Pancreas (tissue), 10 donors: ENCODE results near the gene KRT32. TPM values are rescaled to one million over a fixed set of nuclear protein-coding genes. Genes with fewer than 3 reads are reported as not detected.

ENCODE experiments used
- ATAC-seq, 4 donors: fragments of 200-7000 bp; cut with Tn5 transposase; one replicate each; pipeline versions ENCODE4 v1.8.0 to v1.9.1; 2020; ENCODE audit warnings: mild to moderate bottlenecking in 4 of 4, moderate library complexity in 4 of 4
- DNase-seq, 6 donors: peaks; one replicate each; pipeline ENCODE4 v3.0.0-alpha.2; 2020
- FAIRE-seq: peaks from 2 replicates; lab custom pipeline; 2012; peaks lifted over from hg19 to GRCh38; lab: Jason Lieb, UNC
- H3K27ac ChIP-seq, 4 donors: fragments of 200-600 bp; sonication (generic); 1 replicate in 3 of 4; 2 replicates in 1 of 4; pipeline versions ENCODE4 v1.5.0 to v1.8.0; 2020
- H3K27me3 ChIP-seq, 4 donors: fragments of 200-600 bp; one replicate each; pipeline ENCODE4 v1.8.0; 2021
- H3K36me3 ChIP-seq, 3 donors: fragments of 200-600 bp; sonication (generic) in 1 of 3; one replicate each; pipeline versions ENCODE4 v1.5.0 to v1.8.0; 2020 to 2021
- H3K4me1 ChIP-seq, 3 donors: fragments of 200-600 bp; one replicate each; pipeline ENCODE4 v1.8.0; 2021
- H3K4me3 ChIP-seq, 4 donors: fragments of 200-600 bp; sonication (generic) in 2 of 4; one replicate each; pipeline versions ENCODE4 v1.5.0 to v1.8.0; 2020 to 2021
- H3K9me3 ChIP-seq, 4 donors: fragments of 200-600 bp; one replicate each; pipeline ENCODE4 v1.8.0; 2021
- CTCF ChIP-seq, 4 donors: fragments of 200-600 bp; sonication (generic) in 3 of 4; IDR thresholded peaks; one replicate each; pipeline versions ENCODE4 v1.5.0 to v1.8.0; 2021; ENCODE audit warnings: antibody characterized with exemption in 4 of 4
- WGBS, 2 donors: extraction: QIAGEN DNeasy Blood & Tissue Kit; methylation state at CpG; one replicate each; pipeline ENCODE4 v1.1.7; 2013; 5-methylcytosine and 5-hydroxymethylcytosine counted together
- intact Hi-C, 3 donors: fragments of 100-400 bp; cut with DNase I; formaldehyde crosslinking; loops; one replicate each; pipeline versions ENCODE4 v1.11.1 to v1.14.2; 2022
- polyA plus RNA-seq, 2 donors: library from polyadenylated mRNA; stranded (reverse); fragments of 200-250 nt; gene quantifications; one replicate each; pipeline ENCODE4 v1.2.3, GENCODE V29; 2013
- total RNA-seq, 6 donors: library from RNA; stranded (reverse); fragmentation: NEBNext Ultra II Directional in 4 of 6; extraction: Animal tissue kit (Norgen Biotek cat#: 25700) in 4 of 6; gene quantifications; one replicate each; pipeline versions ENCODE4 v1.2.1 to v1.2.4, GENCODE V29; 2021 to 2023
- donor health status: healthy with polysubstance abuse.
- donor health status: DM: no; HTN: no; CAD: no; lungs with moderate emphysema.
- donor health status: DM: no; HTN: no; CAD: no.
- donor health status: control.
- donor health status: control.
- donor health status: Bipolar disorder and iron deficiency.
- donor health status: DM: yes; HTN: yes; CAD: no.
- donor health status: DM: no; HTN: no; CAD: no.
- donor health status: DM: no; HTN: no; CAD: no.
- donor health status: DM: yes; HTN: yes; CAD: no.

Gene KRT32
- total and polyA plus RNA-seq, 8 donors, result 0.05 TPM; not detected in 7

DNA sequence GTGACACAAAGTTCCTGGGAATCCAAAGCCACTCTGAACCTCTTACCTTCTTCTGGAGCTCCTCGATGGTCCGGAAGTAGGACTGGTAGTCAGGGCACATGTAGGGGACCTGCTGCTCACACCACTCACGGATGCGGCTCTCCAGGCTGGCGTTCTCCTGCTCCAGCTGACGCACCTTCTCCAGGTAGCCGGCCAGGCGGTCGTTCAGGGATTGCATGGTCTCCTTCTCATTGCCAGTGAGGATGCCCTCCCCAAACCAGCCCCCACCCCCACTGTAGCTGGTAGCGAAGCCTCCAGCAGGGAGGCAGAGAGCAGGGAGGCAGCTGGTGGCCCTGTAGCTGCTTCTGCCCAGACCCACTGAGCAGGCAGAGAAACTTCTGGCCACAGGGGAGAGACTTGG, 13.4 kb upstream of the KRT32 start:
- Histone ChIP-seq H3K36me3 (no peaks in the 10 kb centered on the region), H3K4me1 (no peaks in the 10 kb centered on the region), H3K27me3 (no peaks in the 10 kb centered on the region), H3K9me3 (no peaks in the 10 kb centered on the region), H3K27ac (no peak overlapping the region), H3K4me3 (no peak overlapping the region)
- 86 to 94% methylated on average over 10 of the region's 10 CpGs for WGBS, 2 donors
- FAIRE-seq (no peak), ATAC-seq (no peak), DNase-seq (no peak)
- intact Hi-C loops, result no loop called here
- no peak for TF ChIP-seq CTCF (IDR thresholded peaks at IDR 0.05)

DNA sequence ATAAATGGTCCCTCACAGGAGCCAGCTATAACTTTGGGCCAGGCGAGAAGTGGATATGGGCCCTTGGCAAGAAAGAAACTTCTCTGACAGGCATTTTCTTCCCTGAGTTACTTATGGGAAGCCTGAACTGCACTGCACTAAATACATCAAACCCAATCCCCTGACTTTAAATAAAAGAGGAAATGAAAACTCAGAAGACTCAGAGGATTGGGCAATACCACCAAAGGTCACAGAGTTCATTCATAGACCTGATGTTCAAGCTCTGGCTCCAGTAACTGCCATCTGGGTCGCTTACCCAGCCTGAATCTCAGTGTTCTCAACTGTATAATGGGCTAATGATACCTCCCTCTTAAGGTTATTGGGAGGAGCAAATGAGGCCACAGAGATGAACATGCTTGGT, 12.9 kb upstream of the KRT32 start:
- TF ChIP-seq CTCF (IDR thresholded peaks at IDR 0.05), result no peak
- ATAC-seq (no peak), DNase-seq (no peak), FAIRE-seq (no peak)
- no peaks in the 10 kb centered on the region for H3K9me3 ChIP-seq
- no peak overlapping the region for H3K27ac ChIP-seq
- H3K36me3 ChIP-seq, result no peaks in the 10 kb centered on the region
- no peaks in the 10 kb centered on the region for H3K27me3 ChIP-seq
- intact Hi-C loops, result no loop called here
- 47 to 65% methylated on average over 2 of the region's 2 CpGs for WGBS, 2 donors
- no peak overlapping the region for H3K4me3 ChIP-seq
- H3K4me1 ChIP-seq, result no peaks in the 10 kb centered on the region

GRCh38 chr17:41478237-41478636, 11.1 kb upstream of the KRT32 start:
- no peak overlapping the region for H3K27ac ChIP-seq
- DNase-seq (no peak), ATAC-seq (no peak), FAIRE-seq (no peak)
- H3K9me3 ChIP-seq, result no peaks in the 10 kb centered on the region
- TF ChIP-seq CTCF (IDR thresholded peaks at IDR 0.05), result no peak
- H3K27me3 ChIP-seq, result no peaks in the 10 kb centered on the region
- no peaks in the 10 kb centered on the region for H3K4me1 ChIP-seq
- H3K4me3 ChIP-seq, result no peak overlapping the region
- 76 to 83% methylated on average over 8 of the region's 8 CpGs for WGBS, 2 donors
- intact Hi-C loops, result no loop called here
- H3K36me3 ChIP-seq, result no peaks in the 10 kb centered on the region

DNA sequence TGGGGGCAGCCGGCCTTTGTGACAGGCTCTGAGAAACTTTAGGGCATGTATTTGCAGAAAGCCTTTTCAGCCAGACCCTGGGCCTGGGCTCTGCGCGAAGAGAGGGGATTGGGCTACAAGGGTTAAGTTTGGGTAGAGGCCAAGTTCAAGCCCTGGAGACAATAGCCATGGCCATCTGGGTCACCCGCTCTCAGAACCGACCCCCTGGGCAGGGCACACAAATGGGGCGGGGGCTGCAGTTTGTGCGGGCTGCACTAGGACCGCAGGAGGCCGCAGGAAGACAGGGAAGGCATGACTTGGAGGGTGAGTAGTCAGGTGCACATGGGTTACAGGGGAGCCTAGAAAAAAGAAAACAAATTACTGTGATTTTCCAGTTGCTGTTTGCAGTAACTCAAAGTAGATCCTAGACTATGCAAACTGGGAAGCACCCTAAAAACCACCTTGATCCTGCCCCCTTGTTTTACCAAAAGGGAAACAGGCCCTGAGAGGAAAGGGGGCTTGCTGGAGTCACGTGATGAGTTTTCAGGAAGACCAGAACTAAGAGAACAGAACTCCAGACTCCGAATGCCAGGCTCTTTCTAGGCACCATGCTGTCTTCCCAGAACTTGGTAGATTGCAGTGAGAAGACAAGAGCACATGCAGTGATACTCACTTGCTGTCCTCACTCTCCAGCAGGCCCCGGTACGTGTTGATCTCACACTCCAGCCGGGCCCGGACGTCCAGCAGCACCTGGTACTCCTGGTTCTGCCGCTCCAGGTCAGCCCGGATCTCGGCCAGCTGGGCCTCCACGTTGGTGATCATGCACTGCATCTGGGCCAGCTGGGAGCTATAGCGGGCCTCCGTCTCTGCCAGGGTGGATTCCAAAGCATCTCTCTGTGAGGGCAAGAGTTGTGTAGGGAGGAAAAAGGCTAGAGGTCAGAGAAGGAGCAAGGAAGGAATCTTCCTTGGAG, 10.0 kb upstream of the KRT32 start:
- H3K4me3 ChIP-seq, result no peak overlapping the region
- 77 to 86% methylated on average over 22 of the region's 22 CpGs for WGBS, 2 donors
- FAIRE-seq (no peak), DNase-seq (no peak), ATAC-seq (no peak)
- H3K9me3 ChIP-seq, result no peaks in the 10 kb centered on the region
- intact Hi-C loops, result no loop called here
- no peaks in the 10 kb centered on the region for H3K36me3 ChIP-seq
- H3K27me3 ChIP-seq, result no peaks in the 10 kb centered on the region
- no peaks in the 10 kb centered on the region for H3K4me1 ChIP-seq
- H3K27ac ChIP-seq, result no peak overlapping the region
- TF ChIP-seq CTCF (IDR thresholded peaks at IDR 0.05), result no peak

GRCh38 chr17:41475421-41475820, 8.2 kb upstream of the KRT32 start:
- Histone ChIP-seq H3K9me3 (no peaks in the 10 kb centered on the region), H3K27ac (no peak overlapping the region), H3K36me3 (no peaks in the 10 kb centered on the region), H3K27me3 (no peaks in the 10 kb centered on the region), H3K4me1 (no peaks in the 10 kb centered on the region), H3K4me3 (no peak overlapping the region)
- 83 to 98% methylated on average over 4 of the region's 4 CpGs for WGBS, 2 donors
- no peak for FAIRE-seq
- no peak for ATAC-seq
- no peak for DNase-seq
- TF ChIP-seq CTCF (IDR thresholded peaks at IDR 0.05), result no peak
- intact Hi-C loops, result no loop called here
